ENCODE measurements around the gene FTSJ1.

DNA sequence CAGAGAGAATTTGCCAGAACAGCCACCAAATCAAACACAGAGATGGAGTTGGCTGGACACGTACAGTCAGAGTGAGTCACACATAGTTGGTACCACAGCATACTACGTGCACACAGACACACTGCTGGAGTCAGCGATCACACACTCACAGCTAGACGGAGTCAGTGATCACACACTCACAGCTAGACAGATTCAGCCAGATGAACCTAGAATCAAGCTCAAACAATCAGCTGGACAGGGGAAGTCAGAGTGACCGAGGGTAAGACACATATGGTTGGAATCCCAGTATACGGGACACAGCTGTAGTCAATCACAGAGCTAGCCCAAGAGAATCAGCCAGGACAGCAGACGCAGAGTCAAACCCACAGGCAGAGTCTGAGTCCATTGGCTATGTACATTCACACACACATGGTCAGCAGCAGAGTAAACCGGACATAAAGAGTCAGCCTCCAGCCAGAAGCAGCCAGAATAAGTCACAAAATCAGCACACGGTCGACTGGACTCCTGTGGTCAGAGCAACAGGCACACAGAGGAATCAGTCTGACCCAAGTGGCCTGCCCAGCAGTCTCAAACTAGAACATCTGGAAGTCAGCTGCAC, 10.6 kb upstream of the FTSJ1 start:
- TF ChIP-seq, protein P1, sequence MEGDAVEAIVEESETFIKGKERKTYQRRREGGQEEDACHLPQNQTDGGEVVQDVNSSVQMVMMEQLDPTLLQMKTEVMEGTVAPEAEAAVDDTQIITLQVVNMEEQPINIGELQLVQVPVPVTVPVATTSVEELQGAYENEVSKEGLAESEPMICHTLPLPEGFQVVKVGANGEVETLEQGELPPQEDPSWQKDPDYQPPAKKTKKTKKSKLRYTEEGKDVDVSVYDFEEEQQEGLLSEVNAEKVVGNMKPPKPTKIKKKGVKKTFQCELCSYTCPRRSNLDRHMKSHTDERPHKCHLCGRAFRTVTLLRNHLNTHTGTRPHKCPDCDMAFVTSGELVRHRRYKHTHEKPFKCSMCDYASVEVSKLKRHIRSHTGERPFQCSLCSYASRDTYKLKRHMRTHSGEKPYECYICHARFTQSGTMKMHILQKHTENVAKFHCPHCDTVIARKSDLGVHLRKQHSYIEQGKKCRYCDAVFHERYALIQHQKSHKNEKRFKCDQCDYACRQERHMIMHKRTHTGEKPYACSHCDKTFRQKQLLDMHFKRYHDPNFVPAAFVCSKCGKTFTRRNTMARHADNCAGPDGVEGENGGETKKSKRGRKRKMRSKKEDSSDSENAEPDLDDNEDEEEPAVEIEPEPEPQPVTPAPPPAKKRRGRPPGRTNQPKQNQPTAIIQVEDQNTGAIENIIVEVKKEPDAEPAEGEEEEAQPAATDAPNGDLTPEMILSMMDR (IDR thresholded peaks at IDR 0.05), result no peak
- TF ChIP-seq POLR2A (IDR thresholded peaks at IDR 0.05), result no peak
